Tibial nerve (tissue), 4 donors: ENCODE data around the gene NBEA.

Source experiments
- CTCF ChIP-seq, 5 experiments: fragments of 200-600 bp in 3 of 5; fragments of 450-650 bp in 2 of 5; sonication (generic) in 3 of 5; IDR thresholded peaks; one replicate each; pipeline ENCODE4 v1.5.1; 2016 to 2019; ENCODE audit warnings: antibody characterized with exemption in 5 of 5, mild to moderate bottlenecking in 3 of 5, moderate library complexity in 2 of 5
- EP300 ChIP-seq, 2 donors: sonication (generic); formaldehyde crosslinking; IDR thresholded peaks; one replicate each; pipeline ENCODE4 v1.6.1; 2017; ENCODE audit warnings: antibody characterized with exemption in 2 of 2, mild to moderate bottlenecking in 1 of 2
- POLR2A ChIP-seq, 2 donors: fragments of 450-650 bp; IDR thresholded peaks; one replicate each; pipeline ENCODE4 v1.6.1; 2017; ENCODE audit warnings: antibody characterized with exemption in 2 of 2, mild to moderate bottlenecking in 2 of 2, moderate library complexity in 2 of 2

DNA sequence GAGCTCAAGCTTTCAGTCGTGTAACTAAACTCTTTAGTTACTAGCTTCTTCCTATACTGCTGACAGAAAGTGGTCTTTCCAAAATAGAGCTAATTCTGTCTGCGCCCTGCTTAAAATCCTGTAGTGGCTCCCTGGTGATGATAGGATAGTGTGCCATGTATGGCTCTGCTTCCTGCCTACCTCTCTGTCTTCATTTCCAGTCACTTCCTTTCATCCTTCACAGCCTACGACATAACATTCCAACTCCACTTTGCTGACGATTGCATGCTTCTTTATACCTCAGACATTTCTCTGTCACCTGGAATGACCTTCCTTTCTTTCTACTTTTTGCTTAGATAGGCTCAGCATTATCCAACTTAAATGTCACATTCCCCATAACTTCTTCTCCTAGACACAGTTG is 343.6 kb downstream of the NBEA start:
- TF ChIP-seq CTCF (IDR thresholded peaks at IDR 0.05) (no peak), EP300 (IDR thresholded peaks at IDR 0.05) (no peak), POLR2A (IDR thresholded peaks at IDR 0.05) (no peak)
